Left ventricle myocardium inferior (tissue), 1 donor: ENCODE data around the gene CHURC1. TPM values are rescaled to one million over a fixed set of nuclear protein-coding genes. Genes with fewer than 3 reads are reported as not detected.

ENCODE experiments used
- DNase-seq: peaks from one replicate; pipeline ENCODE4 v3.0.0-alpha.2; 2020
- H3K27ac ChIP-seq: fragments of 200-600 bp; replicated peaks from 2 replicates; pipeline ENCODE4 v1.8.0; 2021
- H3K27me3 ChIP-seq: fragments of 200-600 bp; 2 replicates; pipeline ENCODE4 v1.8.0; 2021; ENCODE audit warnings: low read depth
- H3K36me3 ChIP-seq: fragments of 200-600 bp; 2 replicates; pipeline ENCODE4 v1.8.0; 2021
- H3K4me1 ChIP-seq: fragments of 200-600 bp; 2 replicates; pipeline ENCODE4 v1.8.0; 2021
- H3K4me3 ChIP-seq: fragments of 200-600 bp; 2 replicates; pipeline ENCODE4 v1.8.0; 2021; ENCODE audit warnings: mild to moderate bottlenecking, moderate library complexity
- H3K9me3 ChIP-seq: fragments of 200-600 bp; replicated peaks from 2 replicates; pipeline ENCODE4 v1.8.0; 2021
- CTCF ChIP-seq: fragments of 200-600 bp; IDR thresholded peaks from 2 replicates; pipeline ENCODE4 v1.8.0; 2021; ENCODE audit warnings: antibody characterized with exemption, mild to moderate bottlenecking, borderline replicate concordance
- intact Hi-C: fragments of 100-400 bp; cut with micrococcal nuclease; formaldehyde crosslinking; loops from one replicate; pipeline ENCODE4 v1.11.0; 2022
- total RNA-seq: library from RNA; stranded (reverse); fragmentation: NEBNext Ultra II Directional; extraction: Animal tissue kit (Norgen Biotek cat#: 25700); gene quantifications from one replicate; pipeline ENCODE4 v1.2.1, GENCODE V29; 2021
- donor health status: DM: no; HTN: yes; CAD: no; lungs with severe emphysema.

CHURC1 gene
- total RNA-seq, 1 donor from 2014 or later, result 89.8 TPM

GRCh38 chr14:64877846-64878245, 36.4 kb upstream of the CHURC1 start:
- peaks cover 54% of the 10 kb centered on the region for H3K4me1 ChIP-seq
- peaks cover 64% of the 10 kb centered on the region for H3K27me3 ChIP-seq
- H3K27ac ChIP-seq, result no peak overlapping the region
- intact Hi-C loops, result no loop called here
- H3K4me3 ChIP-seq, result peak overlapping the region; percentile 76
- no peak for DNase-seq
- TF ChIP-seq CTCF, result no peak
- no peaks in the 10 kb centered on the region for H3K9me3 ChIP-seq
- H3K36me3 ChIP-seq, result no peaks in the 10 kb centered on the region

- DNase-seq, result no peak
- peak overlapping the region; percentile 76 for H3K4me3 ChIP-seq
- H3K36me3 ChIP-seq, result no peaks in the 10 kb centered on the region
- intact Hi-C loops, result no loop called here
- peak overlapping the region; percentile 93 for H3K27ac ChIP-seq
- H3K4me1 ChIP-seq, result peaks cover 54% of the 10 kb centered on the region
- TF ChIP-seq CTCF, result no peak
- no peaks in the 10 kb centered on the region for H3K9me3 ChIP-seq
- peaks cover 65% of the 10 kb centered on the region for H3K27me3 ChIP-seq
Measured at GRCh38 chr14:64878837-64879634, 35.2 kb upstream of the CHURC1 start.

GRCh38 chr14:64879635-64880220, 34.5 kb upstream of the CHURC1 start, which contains the start of gene SPTB:
Gene SPTB (minus strand): TSS chr14:64879907. CDS start chr14:64823094, 56,813 bp downstream.
- peaks cover 65% of the 10 kb centered on the region for H3K27me3 ChIP-seq
- intact Hi-C loops, result no loop called here
- peaks cover 54% of the 10 kb centered on the region for H3K4me1 ChIP-seq
- H3K4me3 ChIP-seq, result peak within 1 kb of the TSS; percentile 76
- peak within 1 kb of the TSS; percentile 93 for H3K27ac ChIP-seq
- no peaks in the 10 kb centered on the region for H3K9me3 ChIP-seq
- peak; percentile 76 for DNase-seq
- no peak for TF ChIP-seq CTCF
- no peaks in the 10 kb centered on the region for H3K36me3 ChIP-seq

- Histone ChIP-seq H3K27me3 (peaks cover 61% of the 10 kb centered on the region), H3K9me3 (no peaks in the 10 kb centered on the region), H3K36me3 (no peaks in the 10 kb centered on the region), H3K4me3 (peak overlapping the region; percentile 76), H3K27ac (peak overlapping the region; percentile 93), H3K4me1 (peaks cover 48% of the 10 kb centered on the region)
- intact Hi-C loops, result no loop called here
- peak; percentile 49 for DNase-seq
- TF ChIP-seq CTCF, result peak; percentile 28
Measured at GRCh38 chr14:64880221-64881121, 33.8 kb upstream of the CHURC1 start.

- peaks cover 6% of the 10 kb centered on the region for H3K4me1 ChIP-seq
- H3K36me3 ChIP-seq, result no peaks in the 10 kb centered on the region
- intact Hi-C loops, result no loop called here
- no peak overlapping the region for H3K4me3 ChIP-seq
- DNase-seq, result no peak
- H3K27ac ChIP-seq, result no peak overlapping the region
- H3K9me3 ChIP-seq, result no peaks in the 10 kb centered on the region
- peaks cover 41% of the 10 kb centered on the region for H3K27me3 ChIP-seq
- no peak for TF ChIP-seq CTCF
Measured at GRCh38 chr14:64885559-64885958, 28.7 kb upstream of the CHURC1 start.
